Psoas muscle (tissue), 8 donors: ENCODE results near the gene RPRD1B. TPM values are rescaled to one million over a fixed set of nuclear protein-coding genes. Genes with fewer than 3 reads are reported as not detected.
"Not testable (repeated sequence)": the region's sequence is repeated elsewhere in the genome, so short reads cannot be mapped to it uniquely, and the experiment has no call there.

Experiments used
- ATAC-seq, 4 donors: fragments of 200-7000 bp; cut with Tn5 transposase; one replicate each; pipeline ENCODE4 v1.9.1; 2020; ENCODE audit warnings: moderate library complexity in 3 of 4, mild to moderate bottlenecking in 2 of 4
- DNase-seq, 2 donors: peaks; one replicate each; pipeline ENCODE4 v3.0.0-alpha.2; 2020
- H3K27ac ChIP-seq: fragments of 200-600 bp; one replicate; pipeline ENCODE4 v1.8.0; 2022
- H3K27me3 ChIP-seq, 3 donors: fragments of 200-600 bp in 1 of 3; one replicate each; pipeline versions ENCODE4 v1.6.1 to v1.8.0; 2013 to 2022; ENCODE audit warnings: low read length in 2 of 3, mild to moderate bottlenecking in 2 of 3, moderate library complexity in 1 of 3; ENCODE audit not compliant: insufficient read depth in 3 of 3
- H3K36me3 ChIP-seq, 2 donors: fragments of 200-600 bp in 1 of 2; one replicate each; pipeline versions ENCODE4 v1.6.1 to v1.8.0; 2013 to 2022; ENCODE audit warnings: low read depth in 1 of 2, mild to moderate bottlenecking in 1 of 2, moderate library complexity in 1 of 2; ENCODE audit not compliant: insufficient read depth in 1 of 2
- H3K4me1 ChIP-seq: fragments of 200-600 bp; one replicate; pipeline ENCODE4 v1.8.0; 2022
- H3K4me3 ChIP-seq: fragments of 200-600 bp; one replicate; pipeline ENCODE4 v1.8.0; 2022; ENCODE audit warnings: mild to moderate bottlenecking
- H3K9me3 ChIP-seq: fragments of 200-600 bp; one replicate; pipeline ENCODE4 v1.8.0; 2022
- CTCF ChIP-seq: fragments of 200-600 bp; IDR thresholded peaks from one replicate; pipeline ENCODE4 v1.8.0; 2022; ENCODE audit warnings: antibody characterized with exemption
- WGBS, 3 donors: extraction: QIAGEN DNeasy Blood & Tissue Kit; methylation state at CpG; one replicate each; pipeline versions ENCODE4 v1.1.6 to v1.1.7; 2013; 5-methylcytosine and 5-hydroxymethylcytosine counted together
- intact Hi-C, 2 donors: fragments of 100-400 bp; cut with DNase I; formaldehyde crosslinking; loops; one replicate each; pipeline versions ENCODE4 v1.11.0 to v1.14.2; 2022
- polyA plus RNA-seq, 3 donors: library from polyadenylated mRNA; stranded (reverse); fragments of 200-250 nt; gene quantifications; one replicate each; pipeline ENCODE4 v1.2.3, GENCODE V29; 2013
- total RNA-seq, 4 donors: library from RNA; stranded (reverse); fragmentation: NEBNext Ultra II Directional in 2 of 4; extraction: Animal tissue kit (Norgen Biotek cat#: 25700) in 2 of 4; gene quantifications; one replicate each; pipeline versions ENCODE4 v1.2.1 to v1.2.4, GENCODE V29; 2021 to 2023
- donor health status: healthy with polysubstance abuse.
- donor health status: DM: no; HTN: no; CAD: no; lungs with moderate emphysema.
- donor health status: Bipolar disorder and iron deficiency.
- donor health status: healthy.
- donor health status: DM: yes; HTN: yes; CAD: no.
- donor health status: DM: no; HTN: no; CAD: no.
- donor health status: DM: no; HTN: no; CAD: no.
- donor health status: DM: yes; HTN: yes; CAD: no.

The RPRD1B gene
- total and polyA plus RNA-seq, 7 donors: 14.0 to 55.7 (median 32.7) TPM

- H3K4me3 ChIP-seq: no peak overlapping the region
- ATAC-seq (peak; percentile 18 to 26 (median 24)), DNase-seq (no peak)
- intact Hi-C loops: no loop called here
- H3K27ac ChIP-seq: peak overlapping the region; percentile 56
- peaks cover 51% of the 10 kb centered on the region for H3K4me1 ChIP-seq
- H3K27me3 ChIP-seq: no peaks in the 10 kb centered on the region
- H3K36me3 ChIP-seq: peaks cover 0 to 10% of the 10 kb centered on the region in 2 donors
- no peak for TF ChIP-seq CTCF
- no peaks in the 10 kb centered on the region for H3K9me3 ChIP-seq
- WGBS, 3 donors: 73 to 85% (median 77%) methylated on average over 6 to 7 of the region's 7 CpGs
Observed at GRCh38 chr20:38095017-38095686, 61.6 kb downstream of the RPRD1B start.

- H3K27ac ChIP-seq: no peak overlapping the region
- H3K4me1 ChIP-seq: peaks cover 18% of the 10 kb centered on the region
- H3K4me3 ChIP-seq: no peak overlapping the region
- DNase-seq (no peak), ATAC-seq (no peak)
- 67 to 88% (median 80%) methylated on average over 1 of the region's 1 CpG for WGBS, 3 donors
- no peaks in the 10 kb centered on the region for H3K36me3 ChIP-seq
- no peaks in the 10 kb centered on the region for H3K27me3 ChIP-seq
- no peak for TF ChIP-seq CTCF
- H3K9me3 ChIP-seq: peaks cover 8% of the 10 kb centered on the region
- intact Hi-C loops: no loop called here
Observed at GRCh38 chr20:38098952-38099351, 65.4 kb downstream of the RPRD1B start.

- H3K27me3 ChIP-seq, H3K9me3 ChIP-seq, intact Hi-C loops, H3K4me1 ChIP-seq, H3K4me3 ChIP-seq, DNase-seq, H3K36me3 ChIP-seq, H3K27ac ChIP-seq: not testable (repeated sequence)
- ATAC-seq: peak in 1 of 4 donors; percentile 49
- 51 to 85% (median 61%) methylated on average over 5 of the region's 5 CpGs for WGBS, 3 donors
Observed at GRCh38 chr20:38102206-38102605, 68.7 kb downstream of the RPRD1B start.

- Histone ChIP-seq H3K27me3 (no peaks in the 10 kb centered on the region), H3K4me3 (no peak overlapping the region), H3K27ac (no peak overlapping the region), H3K4me1 (peaks cover 15% of the 10 kb centered on the region), H3K36me3 (no peaks in the 10 kb centered on the region), H3K9me3 (peaks cover 8% of the 10 kb centered on the region)
- no peak for TF ChIP-seq CTCF
- DNase-seq (no peak), ATAC-seq (no peak)
- WGBS, 3 donors: 26 to 53% (median 30%) methylated on average over 1 of the region's 1 CpG
- intact Hi-C loops: no loop called here
Observed at GRCh38 chr20:38104285-38104684, 70.7 kb downstream of the RPRD1B start.

GRCh38 chr20:38106461-38106860, 72.9 kb downstream of the RPRD1B start:
- ATAC-seq (no peak), DNase-seq (no peak)
- WGBS, 3 donors: 81 to 92% (median 81%) methylated on average over 5 of the region's 5 CpGs
- Histone ChIP-seq H3K4me1 (peaks cover 36% of the 10 kb centered on the region), H3K9me3 (no peaks in the 10 kb centered on the region), H3K36me3 (no peaks in the 10 kb centered on the region), H3K4me3 (no peak overlapping the region), H3K27me3 (no peaks in the 10 kb centered on the region), H3K27ac (no peak overlapping the region)
- TF ChIP-seq CTCF: no peak
- intact Hi-C loops: no loop called here

GRCh38 chr20:38107386-38107785, 73.8 kb downstream of the RPRD1B start:
- intact Hi-C loops, H3K27ac ChIP-seq, ATAC-seq, H3K9me3 ChIP-seq, DNase-seq, H3K4me3 ChIP-seq, H3K36me3 ChIP-seq, H3K27me3 ChIP-seq: not testable (repeated sequence)
- WGBS, 3 donors: 79 to 100% (median 82%) methylated on average over 1 of the region's 1 CpG
- H3K4me1 ChIP-seq: peaks cover 45% of the 10 kb centered on the region

GRCh38 chr20:38107916-38108315, 74.4 kb downstream of the RPRD1B start:
- H3K4me3 ChIP-seq, H3K36me3 ChIP-seq, H3K27me3 ChIP-seq, DNase-seq, intact Hi-C loops, H3K9me3 ChIP-seq: not testable (repeated sequence)
- peak in 1 of 4 donors; percentile 23 for ATAC-seq
- H3K27ac ChIP-seq: peak overlapping the region; percentile 93
- WGBS, 3 donors: 46 to 62% (median 50%) methylated on average over 7 of the region's 7 CpGs
- peaks cover 49% of the 10 kb centered on the region for H3K4me1 ChIP-seq
